SU-DHL-6 (cell line): ENCODE data around the gene SATB2.

Experiments
- H2AFZ ChIP-seq: fragments of 200-600 bp; sonication (generic); 2 replicates; pipeline ENCODE4 v1.6.1; 2014; ENCODE audit warnings: low read depth, mild to moderate bottlenecking, moderate library complexity, mixed read lengths, antibody characterized with exemption, low read length; ENCODE audit not compliant: severe bottlenecking
- H3F3A ChIP-seq: fragments of 200-600 bp; shearing (Covaris generic); 2 replicates; pipeline ENCODE4 v1.6.0; 2016; ENCODE audit warnings: antibody characterized with exemption, mild to moderate bottlenecking; ENCODE audit not compliant: insufficient read depth
- H3K27ac ChIP-seq: fragments of 200-600 bp; sonication (generic); 2 replicates; pipeline ENCODE4 v1.5.1; 2016; ENCODE audit warnings: low read depth, mild to moderate bottlenecking, low read length, moderate library complexity, mixed read lengths
- H3K27me3 ChIP-seq: fragments of 200-600 bp; sonication (generic), shearing (Covaris generic); 2 replicates; pipeline ENCODE4 v1.6.0; 2014; ENCODE audit warnings: mild to moderate bottlenecking, low read length
- H3K36me3 ChIP-seq: fragments of 200-600 bp; sonication (generic); 2 replicates; pipeline ENCODE4 v1.6.1; 2014; ENCODE audit warnings: mild to moderate bottlenecking, low read length, mixed read lengths
- H3K4me2 ChIP-seq: fragments of 300-600, 200-600 bp; shearing (Covaris generic), sonication (generic); 2 replicates; pipeline ENCODE4 v1.6.0; 2014; ENCODE audit warnings: low read length, low read depth, mild to moderate bottlenecking; ENCODE audit not compliant: poor library complexity, severe bottlenecking
- H3K4me3 ChIP-seq: fragments of 200-600 bp; sonication (generic); 2 replicates; pipeline ENCODE4 v1.5.1; 2014; ENCODE audit warnings: antibody characterized with exemption, low read length, mild to moderate bottlenecking, mixed read lengths; ENCODE audit not compliant: insufficient read depth, poor library complexity, severe bottlenecking
- H3K79me2 ChIP-seq: fragments of 200-600 bp; sonication (generic); 2 replicates; pipeline ENCODE4 v1.6.1; 2014; ENCODE audit warnings: mild to moderate bottlenecking, low read length, moderate library complexity; ENCODE audit not compliant: insufficient read depth
- H3K9ac ChIP-seq: fragments of 200-600 bp; sonication (generic); 2 replicates; pipeline ENCODE4 v1.7.0; 2014; ENCODE audit warnings: mild to moderate bottlenecking, low read length
- H3K9me2 ChIP-seq: fragments of 200-600 bp; sonication (generic); replicated peaks from 2 replicates; pipeline ENCODE4 v1.6.1; 2014; ENCODE audit warnings: low read length; ENCODE audit not compliant: insufficient read depth
- H3K9me3 ChIP-seq: fragments of 200-600 bp; sonication (generic); 2 replicates; pipeline ENCODE4 v1.6.1; 2014; ENCODE audit warnings: low read length, mixed read lengths; ENCODE audit not compliant: insufficient read depth
- H4K20me1 ChIP-seq: fragments of 200-600 bp; sonication (generic); 2 replicates; pipeline ENCODE4 v1.6.1; 2014; ENCODE audit warnings: low read depth, mild to moderate bottlenecking, antibody characterized with exemption, low read length, moderate library complexity, mixed read lengths
- CTCF ChIP-seq: fragments of 200-600 bp; sonication (generic); IDR thresholded peaks from one replicate; pipeline ENCODE4 v1.5.1; 2017; ENCODE audit warnings: antibody characterized with exemption, mild to moderate bottlenecking, low read length, moderate library complexity; ENCODE audit not compliant: insufficient read depth, poor library complexity, severe bottlenecking
- EZH2phosphoT487 ChIP-seq: fragments of 200-600 bp; sonication (generic), shearing (Covaris generic); conservative IDR thresholded peaks from 2 replicates; pipeline ENCODE4 v1.6.1; 2018; ENCODE audit warnings: mild to moderate bottlenecking, antibody characterized with exemption, low read length, moderate library complexity, mixed read lengths

Gene SATB2

DNA sequence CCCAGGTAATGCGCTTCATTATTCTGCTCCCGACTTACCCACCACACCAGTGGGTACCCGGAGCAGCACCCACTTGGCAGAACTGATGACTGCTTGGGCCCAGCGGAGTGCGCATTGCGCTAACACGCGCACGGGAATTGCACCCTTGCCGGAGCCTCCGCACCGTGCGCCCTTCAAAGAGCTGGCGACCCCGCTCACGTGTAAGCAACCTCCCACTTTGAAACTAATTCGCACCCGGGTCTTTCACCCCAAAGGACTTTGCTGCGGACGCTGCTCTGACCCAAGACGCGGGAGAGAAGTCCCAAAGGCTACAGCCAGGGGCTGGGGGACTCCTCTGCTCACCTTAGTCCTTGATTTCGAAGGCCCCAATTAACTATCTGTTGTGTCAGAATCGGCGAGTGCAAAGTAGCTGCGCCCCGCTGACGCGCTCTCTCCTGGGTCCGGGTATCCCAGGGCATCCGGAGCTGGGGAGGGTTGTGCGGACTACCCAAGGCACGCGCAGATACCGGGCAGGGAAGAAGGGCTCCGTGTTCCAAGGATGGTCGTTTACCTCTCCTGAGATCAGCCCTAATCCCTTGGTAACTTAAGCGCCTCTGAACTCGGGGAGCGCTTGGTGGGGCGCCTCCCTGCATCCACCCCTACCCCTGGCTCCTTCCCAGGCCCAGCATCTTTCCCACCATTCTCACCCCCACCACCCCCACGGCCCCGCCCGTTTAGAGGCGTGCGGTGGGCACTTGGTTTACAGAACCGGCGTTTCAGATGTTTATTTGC, 13.1 kb upstream of the SATB2 start:
- H2AFZ ChIP-seq, result no peak overlapping the region
- H3F3A ChIP-seq, result no peaks in the 10 kb centered on the region
- no peak overlapping the region for H3K4me2 ChIP-seq
- TF ChIP-seq CTCF (no peak), EZH2phosphoT487 (no peak)
- H3K79me2 ChIP-seq, result no peaks in the 10 kb centered on the region
- H3K9me2 ChIP-seq, result no peaks in the 10 kb centered on the region
- no peak overlapping the region for H3K4me3 ChIP-seq
- no peak overlapping the region for H3K27ac ChIP-seq
- no peaks in the 10 kb centered on the region for H3K27me3 ChIP-seq
- no peaks in the 10 kb centered on the region for H3K36me3 ChIP-seq
- H4K20me1 ChIP-seq, result no peaks in the 10 kb centered on the region
- H3K9ac ChIP-seq, result no peak overlapping the region
- H3K9me3 ChIP-seq, result no peaks in the 10 kb centered on the region

GRCh38 chr2:199470361-199470671, 12.6 kb upstream of the SATB2 start:
- Histone ChIP-seq H3K9me3 (no peaks in the 10 kb centered on the region), H3K9ac (no peak overlapping the region), H3K27me3 (no peaks in the 10 kb centered on the region), H4K20me1 (no peaks in the 10 kb centered on the region), H3K4me2 (no peak overlapping the region), H2AFZ (no peak overlapping the region), H3K79me2 (no peaks in the 10 kb centered on the region), H3K27ac (no peak overlapping the region), H3K9me2 (no peaks in the 10 kb centered on the region), H3K4me3 (no peak overlapping the region), H3F3A (no peaks in the 10 kb centered on the region), H3K36me3 (no peaks in the 10 kb centered on the region)
- TF ChIP-seq EZH2phosphoT487, result no peak
- no peak for TF ChIP-seq CTCF

- Histone ChIP-seq H3K9ac (no peak overlapping the region), H3K27me3 (no peaks in the 10 kb centered on the region), H3K9me3 (no peaks in the 10 kb centered on the region), H3K9me2 (no peaks in the 10 kb centered on the region), H2AFZ (no peak overlapping the region), H3K36me3 (no peaks in the 10 kb centered on the region), H3K79me2 (no peaks in the 10 kb centered on the region), H3K27ac (no peak overlapping the region), H3F3A (no peaks in the 10 kb centered on the region), H3K4me2 (no peak overlapping the region), H4K20me1 (no peaks in the 10 kb centered on the region), H3K4me3 (no peak overlapping the region)
- TF ChIP-seq CTCF (no peak), EZH2phosphoT487 (no peak)
Measured at GRCh38 chr2:199469514-199470360, 12.0 kb upstream of the SATB2 start.
